Activated CD4-positive, alpha-beta memory T cell treated with anti-CD3 and anti-CD28 coated beads, Interleukin-2, amount 10 ng/mL, durations not matched to agents 7 days and 5 days (primary cell): ENCODE results near the gene NT5M. TPM values are rescaled to one million over a fixed set of nuclear protein-coding genes. Genes with fewer than 3 reads are reported as not detected.
"Not testable (repeated sequence)": the region's sequence is repeated elsewhere in the genome, so short reads cannot be mapped to it uniquely, and the experiment has no call there.

Experiments used
- CTCF ChIA-PET: fragments of 350-600 bp; sonication (Branson Sonifier 250); formaldehyde crosslinking; loops from one replicate; lab custom pipeline; 2021; ENCODE audit warnings: antibody characterized with exemption, inconsistent platforms; lab: Charles Lee
- POLR2A ChIA-PET: fragments of 350-600 bp; sonication (Branson Sonifier 250); formaldehyde crosslinking; loops from one replicate; lab custom pipeline; 2021; ENCODE audit warnings: antibody characterized with exemption; lab: Charles Lee
- DNase-seq: peaks from one replicate; pipeline ENCODE4 v3.0.0-alpha.2; 2020
- H3K27ac Mint-ChIP-seq: one replicate; pipeline ENCODE4 v1.8.0; 2021; ENCODE audit warnings: mild to moderate bottlenecking, mixed read lengths
- H3K27me3 Mint-ChIP-seq: one replicate; pipeline ENCODE4 v1.8.0; 2021; ENCODE audit warnings: mixed read lengths
- H3K36me3 Mint-ChIP-seq: one replicate; pipeline ENCODE4 v1.8.0; 2021; ENCODE audit warnings: low read depth, mixed read lengths
- H3K4me1 Mint-ChIP-seq: one replicate; pipeline ENCODE4 v1.8.0; 2021; ENCODE audit warnings: mixed read lengths
- H3K4me3 Mint-ChIP-seq: one replicate; pipeline ENCODE4 v1.8.0; 2021; ENCODE audit warnings: mild to moderate bottlenecking, mixed read lengths
- H3K9me3 Mint-ChIP-seq: one replicate; pipeline ENCODE4 v1.8.0; 2021; ENCODE audit warnings: mixed read lengths
- total RNA-seq, 2 experiments: library from RNA; stranded (reverse); gene quantifications; one replicate each; pipeline ENCODE4 v1.2.3, GENCODE V29; 2021

NT5M gene
- 1 to 10 TPM; 8.4 to 9.7 TPM for total RNA-seq

- H3K27ac Mint-ChIP-seq, result peak within 1 kb of the TSS; percentile 93
- peaks cover 44% of the 10 kb centered on the region for H3K4me1 Mint-ChIP-seq
- H3K4me3 Mint-ChIP-seq, result peak within 1 kb of the TSS; percentile 82
- peaks cover 3% of the 10 kb centered on the region for H3K36me3 Mint-ChIP-seq
- CTCF ChIA-PET, result interaction anchor here (0.6 kb wide), 1 partner anchor 294 kb away, joined by 4 read pairs; no protein-coding TSS in a partner anchor
- no peaks in the 10 kb centered on the region for H3K9me3 Mint-ChIP-seq
- POLR2A ChIA-PET, result interaction anchor here (1.0 to 3.7 kb wide), 3 partner anchors 23 to 183 kb away, joined by 3 to 38 read pairs (median 12); partner anchors contain the start of genes COPS3 and FLCN
- DNase-seq, result peak; percentile 81
- H3K27me3 Mint-ChIP-seq, result peaks cover 2% of the 10 kb centered on the region
Observed at GRCh38 chr17:17303010-17303846, at the start of gene NT5M. NT5M (plus strand) TSS chr17:17303373; CDS start chr17:17303551, 178 bp downstream.

- H3K27ac Mint-ChIP-seq, result peak overlapping the region; percentile 57
- H3K4me3 Mint-ChIP-seq, result no peak overlapping the region
- ChIA-PET POLR2A (interaction anchor here (1.2 to 1.8 kb wide), 2 partner anchors 18 to 27 kb away, joined by 4 to 10 read pairs; partner anchors contain the start of gene COPS3), CTCF (interaction anchor here (1.0 kb wide), 1 partner anchor 98 kb away, joined by 3 read pairs; no protein-coding TSS in a partner anchor)
- H3K27me3 Mint-ChIP-seq, result no peaks in the 10 kb centered on the region
- H3K36me3 Mint-ChIP-seq, result peaks cover 60% of the 10 kb centered on the region
- DNase-seq, result no peak
- H3K9me3 Mint-ChIP-seq, result no peaks in the 10 kb centered on the region
- H3K4me1 Mint-ChIP-seq, result peaks cover 7% of the 10 kb centered on the region
Observed at GRCh38 chr17:17253406-17253805, 49.8 kb upstream of the NT5M start.

GRCh38 chr17:17254036-17254435 lies 49.1 kb upstream of the NT5M start:
- H3K4me3 Mint-ChIP-seq, result no peak overlapping the region
- H3K9me3 Mint-ChIP-seq, result no peaks in the 10 kb centered on the region
- ChIA-PET CTCF (no interaction called here), POLR2A (interaction anchor here (1.2 kb wide), 1 partner anchor 18 kb away, joined by 4 read pairs; no protein-coding TSS in a partner anchor)
- peaks cover 7% of the 10 kb centered on the region for H3K4me1 Mint-ChIP-seq
- no peaks in the 10 kb centered on the region for H3K27me3 Mint-ChIP-seq
- H3K27ac Mint-ChIP-seq, result no peak overlapping the region
- peaks cover 61% of the 10 kb centered on the region for H3K36me3 Mint-ChIP-seq
- no peak for DNase-seq

DNA sequence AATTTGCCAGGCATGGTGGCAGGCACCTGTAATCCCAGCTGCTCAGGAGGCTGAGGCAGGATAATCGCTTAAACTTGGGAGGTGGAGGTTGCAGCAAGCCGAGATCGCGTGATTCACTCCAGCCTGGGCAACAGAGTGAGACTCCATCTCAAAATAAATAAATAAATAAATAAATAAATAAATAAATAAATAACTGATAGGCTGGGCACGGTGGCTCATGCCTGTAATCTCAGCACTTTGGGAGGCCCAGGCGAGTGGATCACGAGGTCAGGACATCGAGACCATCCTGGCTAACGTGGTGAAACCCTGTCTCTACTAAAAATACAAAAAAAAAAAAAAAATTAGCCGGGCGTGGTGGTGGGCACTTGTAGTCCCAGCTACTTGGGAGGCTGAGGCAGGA lies 47.5 kb upstream of the NT5M start:
- H3K27ac Mint-ChIP-seq, H3K27me3 Mint-ChIP-seq, DNase-seq, H3K4me1 Mint-ChIP-seq, H3K4me3 Mint-ChIP-seq, H3K9me3 Mint-ChIP-seq: not testable (repeated sequence)
- ChIA-PET POLR2A (interaction anchor here (0.6 kb wide), 1 partner anchor 486 kb away, joined by 3 read pairs; no protein-coding TSS in a partner anchor), CTCF (interaction anchor here (0.5 to 1.3 kb wide), 2 partner anchors 114 to 400 kb away, joined by 3 to 4 read pairs; no protein-coding TSS in a partner anchor)
- H3K36me3 Mint-ChIP-seq, result peaks cover 66% of the 10 kb centered on the region

GRCh38 chr17:17256316-17256715 lies 46.9 kb upstream of the NT5M start:
- ChIA-PET CTCF (interaction anchor here (0.5 to 1.5 kb wide), 2 partner anchors 14 to 399 kb away, joined by 4 read pairs; no protein-coding TSS in a partner anchor), POLR2A (interaction anchor here (0.6 to 0.7 kb wide), 2 partner anchors 24 to 485 kb away, joined by 3 read pairs; no protein-coding TSS in a partner anchor)
- DNase-seq, result no peak
- H3K36me3 Mint-ChIP-seq, result peaks cover 71% of the 10 kb centered on the region
- H3K27ac Mint-ChIP-seq, result no peak overlapping the region
- H3K4me1 Mint-ChIP-seq, result peaks cover 7% of the 10 kb centered on the region
- no peaks in the 10 kb centered on the region for H3K27me3 Mint-ChIP-seq
- H3K9me3 Mint-ChIP-seq, result no peaks in the 10 kb centered on the region
- no peak overlapping the region for H3K4me3 Mint-ChIP-seq

- no peaks in the 10 kb centered on the region for H3K9me3 Mint-ChIP-seq
- H3K4me1 Mint-ChIP-seq, result peaks cover 6% of the 10 kb centered on the region
- H3K36me3 Mint-ChIP-seq, result peaks cover 66% of the 10 kb centered on the region
- CTCF ChIA-PET, result interaction anchor here (1.0 to 1.5 kb wide), 3 partner anchors 13 to 116 kb away, joined by 4 read pairs; no protein-coding TSS in a partner anchor
- POLR2A ChIA-PET, result interaction anchor here (0.6 to 1.2 kb wide), 3 partner anchors 9 to 252 kb away, joined by 3 to 4 read pairs (median 3); partner anchors contain the start of gene COPS3
- H3K27ac Mint-ChIP-seq, result no peak overlapping the region
- H3K4me3 Mint-ChIP-seq, result no peak overlapping the region
- DNase-seq, result no peak
- H3K27me3 Mint-ChIP-seq, result no peaks in the 10 kb centered on the region
Observed at GRCh38 chr17:17258011-17258410, 45.2 kb upstream of the NT5M start.

DNA sequence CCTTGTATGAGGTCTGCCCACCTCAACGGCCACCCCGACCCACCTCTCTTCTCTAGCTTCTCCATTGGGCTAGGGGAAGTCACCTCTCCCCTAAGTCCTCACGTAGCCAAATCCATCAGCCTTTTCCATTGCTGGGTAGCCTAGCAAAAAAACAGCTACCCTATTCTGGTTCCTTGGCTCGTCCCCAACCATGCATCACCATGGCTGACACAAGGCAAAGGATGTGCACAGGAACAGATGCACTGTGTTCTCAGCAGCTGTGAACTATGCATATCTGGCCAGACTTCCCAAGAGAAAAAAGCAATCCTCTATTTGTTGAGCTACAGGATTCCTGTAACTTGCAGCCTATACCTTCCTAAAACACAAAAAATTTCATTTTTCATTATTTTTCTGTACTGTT lies 44.2 kb upstream of the NT5M start:
- ChIA-PET POLR2A (interaction anchor here (0.7 to 1.2 kb wide), 3 partner anchors 8 to 22 kb away, joined by 3 to 4 read pairs (median 3); partner anchors contain the start of gene COPS3), CTCF (interaction anchor here (1.0 to 1.5 kb wide), 2 partner anchors 54 to 117 kb away, joined by 3 to 4 read pairs; no protein-coding TSS in a partner anchor)
- Mint-ChIP-seq H3K27me3 (no peaks in the 10 kb centered on the region), H3K27ac (no peak overlapping the region), H3K36me3 (peaks cover 65% of the 10 kb centered on the region), H3K4me3 (no peak overlapping the region), H3K9me3 (no peaks in the 10 kb centered on the region), H3K4me1 (no peaks in the 10 kb centered on the region)
- DNase-seq, result no peak

DNA sequence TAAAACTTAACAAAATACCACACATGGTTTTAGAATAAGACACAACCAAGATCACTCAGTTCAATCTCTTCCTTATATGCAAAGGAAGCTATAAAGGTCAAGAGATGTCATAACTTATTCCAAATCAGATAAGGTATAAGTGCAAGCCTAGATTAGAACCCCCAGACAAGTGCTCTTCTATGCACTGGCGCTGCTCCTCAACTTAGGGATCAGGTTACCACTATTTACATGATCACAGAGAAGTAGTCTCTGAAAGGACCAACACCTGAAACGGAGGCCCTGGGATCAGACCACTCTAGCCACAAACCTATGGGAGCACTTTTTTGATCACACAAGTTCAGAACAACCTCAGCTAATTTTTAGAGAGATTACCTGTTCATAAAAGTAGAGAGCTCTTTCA lies 38.7 kb upstream of the NT5M start:
- DNase-seq, result no peak
- Mint-ChIP-seq H3K27me3 (no peaks in the 10 kb centered on the region), H3K4me1 (no peaks in the 10 kb centered on the region), H3K27ac (no peak overlapping the region), H3K4me3 (no peak overlapping the region), H3K9me3 (no peaks in the 10 kb centered on the region), H3K36me3 (peaks cover 57% of the 10 kb centered on the region)
- ChIA-PET POLR2A (interaction anchor here (0.9 kb wide), 1 partner anchor 29 kb away, joined by 3 read pairs; no protein-coding TSS in a partner anchor), CTCF (interaction anchor here (1.3 to 2.8 kb wide), 2 partner anchors 10 to 122 kb away, joined by 3 to 10 read pairs; no protein-coding TSS in a partner anchor)

- H3K27ac Mint-ChIP-seq, result no peak overlapping the region
- H3K27me3 Mint-ChIP-seq, result no peaks in the 10 kb centered on the region
- CTCF ChIA-PET, result interaction anchor here (0.6 to 4.4 kb wide), 12 partner anchors 8 to 133 kb away, joined by 3 to 24 read pairs (median 4); partner anchors contain the start of gene COPS3
- POLR2A ChIA-PET, result interaction anchor here (1.4 kb wide), 1 partner anchor 9 kb away, joined by 3 read pairs; no protein-coding TSS in a partner anchor
- no peak overlapping the region for H3K4me3 Mint-ChIP-seq
- H3K36me3 Mint-ChIP-seq, result peaks cover 52% of the 10 kb centered on the region
- H3K4me1 Mint-ChIP-seq, result no peaks in the 10 kb centered on the region
- H3K9me3 Mint-ChIP-seq, result no peaks in the 10 kb centered on the region
- peak; percentile 37 for DNase-seq
Observed at GRCh38 chr17:17269926-17270773, 33.0 kb upstream of the NT5M start.

GRCh38 chr17:17275971-17276370 lies 27.2 kb upstream of the NT5M start:
- CTCF ChIA-PET, result interaction anchor here (0.6 to 0.7 kb wide), 2 partner anchors 9 to 37 kb away, joined by 3 read pairs; no protein-coding TSS in a partner anchor
- Mint-ChIP-seq H3K9me3 (no peaks in the 10 kb centered on the region), H3K36me3 (peaks cover 32% of the 10 kb centered on the region), H3K27ac (no peak overlapping the region), H3K4me3 (no peak overlapping the region), H3K27me3 (no peaks in the 10 kb centered on the region), H3K4me1 (peaks cover 27% of the 10 kb centered on the region)
- POLR2A ChIA-PET, result no interaction called here
- no peak for DNase-seq

DNA sequence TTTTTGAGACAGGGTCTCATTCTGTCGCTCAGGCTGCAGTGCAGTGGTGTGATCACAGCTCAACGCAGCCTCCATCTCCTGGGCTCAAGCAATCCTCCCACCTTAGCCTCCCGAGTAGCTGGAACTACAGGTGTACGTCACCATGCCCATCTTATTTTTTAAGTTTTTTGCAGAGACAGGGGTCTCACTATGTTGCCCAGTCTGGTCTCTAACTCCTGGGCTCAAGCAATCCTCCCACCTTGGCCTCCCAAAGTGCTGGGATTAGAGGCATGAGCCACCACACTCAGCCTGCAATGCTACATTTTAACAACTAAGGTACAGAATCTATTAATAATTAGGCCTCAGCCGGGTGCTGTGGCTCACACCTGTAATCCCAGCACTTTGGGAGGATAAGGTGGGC lies 25.7 kb upstream of the NT5M start:
- not testable (repeated sequence) for H3K27ac Mint-ChIP-seq, DNase-seq, H3K9me3 Mint-ChIP-seq, H3K4me3 Mint-ChIP-seq, H3K27me3 Mint-ChIP-seq
- CTCF ChIA-PET, result interaction anchor here (1.2 kb wide), 1 partner anchor 136 kb away, joined by 3 read pairs; no protein-coding TSS in a partner anchor
- POLR2A ChIA-PET, result interaction anchor here (1.2 to 1.5 kb wide), 2 partner anchors 12 to 25 kb away, joined by 3 to 5 read pairs; no protein-coding TSS in a partner anchor
- Mint-ChIP-seq H3K4me1 (peaks cover 41% of the 10 kb centered on the region), H3K36me3 (peaks cover 31% of the 10 kb centered on the region)
